ENCODE results near the gene TMEM242. TPM values are rescaled to one million over a fixed set of nuclear protein-coding genes. Genes with fewer than 3 reads are reported as not detected.
"Not testable (repeated sequence)": the region's sequence is repeated elsewhere in the genome, so short reads cannot be mapped to it uniquely, and the experiment has no call there.

TMEM242 gene
- 5.4 and 7.8 TPM in 2 replicates for total RNA-seq
- 5.6 TPM for polyA plus RNA-seq (2012)

DNA sequence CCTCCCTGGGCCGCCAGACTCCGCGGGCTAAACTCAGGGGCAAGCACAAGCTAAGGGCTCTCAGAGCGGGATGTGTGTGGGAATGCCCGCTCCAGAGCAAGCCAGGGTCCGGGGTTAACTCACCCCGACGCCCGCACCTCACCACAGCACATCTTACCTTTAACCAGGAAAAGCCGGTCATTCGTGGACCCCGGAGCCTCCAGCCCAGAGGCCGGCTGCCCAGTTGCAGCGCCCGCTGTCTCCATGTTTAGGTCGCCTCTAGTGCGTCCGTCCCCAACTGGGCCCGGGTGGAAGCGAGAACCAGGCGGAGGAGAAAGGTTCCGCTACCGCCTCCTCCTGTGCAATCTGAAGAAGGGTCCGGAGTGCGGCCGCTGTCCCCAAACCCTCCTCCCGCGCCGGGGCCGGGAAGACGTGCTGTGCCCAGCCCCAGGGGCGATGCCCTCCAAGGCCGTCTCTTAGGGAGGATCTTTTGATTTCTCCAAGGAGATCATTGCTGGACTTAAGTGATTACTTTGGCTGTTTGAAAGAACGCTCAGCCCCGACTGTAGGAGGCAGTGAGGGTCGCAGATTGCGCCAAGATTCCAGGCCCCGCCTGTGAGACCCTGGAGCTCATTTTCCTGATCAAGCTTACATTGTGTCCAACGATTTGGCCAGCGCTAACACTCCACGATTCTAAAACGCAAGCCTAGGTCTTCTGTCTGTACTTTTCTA lies at the start of gene TMEM242:
TMEM242 (minus strand) TSS at position 265 of the 711 bp plus-strand sequence; CDS start at position 245, 20 bp downstream.
- peak; percentile 96 for DNase-seq (ENCODE audit: low read depth)

- DNase-seq (ENCODE audit: low read depth), result no peak
Measured at GRCh38 chr6:157372501-157373280, 49.4 kb upstream of the TMEM242 start.

- no peak for DNase-seq (ENCODE audit: low read depth)
Measured at GRCh38 chr6:157370755-157371154, 47.4 kb upstream of the TMEM242 start.

- no peak for DNase-seq (ENCODE audit: low read depth)
Measured at GRCh38 chr6:157368359-157369049, 45.2 kb upstream of the TMEM242 start.

DNA sequence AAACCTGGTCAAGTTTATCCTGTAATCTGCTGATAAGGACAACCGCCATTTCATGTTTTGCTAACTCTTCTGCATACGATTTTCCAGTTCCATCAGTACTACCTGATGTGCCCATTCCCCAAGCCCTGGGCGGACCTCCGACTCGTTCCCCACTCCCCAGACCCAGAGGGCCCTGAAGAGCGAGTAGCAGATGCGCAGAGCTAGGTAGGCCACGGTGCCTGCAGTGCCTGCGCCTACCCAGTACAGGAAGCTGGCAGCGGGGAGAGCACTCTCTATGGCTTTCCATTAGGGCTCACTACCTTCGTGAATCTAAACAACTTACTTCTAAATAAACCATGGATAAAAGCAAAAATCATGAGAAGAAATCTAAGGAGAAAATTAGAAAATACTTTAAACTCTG lies 43.3 kb upstream of the TMEM242 start:
- no peak for DNase-seq (ENCODE audit: low read depth)

- DNase-seq (ENCODE audit: low read depth), result no peak
Measured at GRCh38 chr6:157364705-157365104, 41.4 kb upstream of the TMEM242 start.

DNA sequence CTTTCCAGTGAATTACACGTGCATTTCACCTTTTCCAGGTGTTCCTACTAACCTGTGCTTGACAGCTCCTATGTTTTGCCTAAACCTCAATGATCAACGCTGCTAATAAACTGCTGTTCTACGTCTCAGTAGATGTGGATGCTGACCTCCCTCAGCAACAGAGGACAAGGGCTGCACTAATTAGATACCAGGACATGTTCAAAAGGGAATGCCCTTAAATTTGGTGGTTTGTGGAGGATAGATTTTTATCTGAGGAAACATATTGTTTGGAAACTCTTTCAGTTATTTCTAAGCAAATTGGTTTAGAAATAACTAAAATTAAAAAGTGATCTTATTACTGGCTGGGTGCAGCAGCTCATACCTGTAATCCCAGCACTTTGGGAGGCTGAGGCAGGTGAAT lies 38.6 kb upstream of the TMEM242 start:
- DNase-seq (ENCODE audit: low read depth), result no peak

- no peak for DNase-seq (ENCODE audit: low read depth)
Measured at GRCh38 chr6:157358287-157358686, 35.0 kb upstream of the TMEM242 start.

GRCh38 chr6:157346373-157346772 lies 23.1 kb upstream of the TMEM242 start:
- DNase-seq (ENCODE audit: low read depth), result no peak

- no peak for DNase-seq (ENCODE audit: low read depth)
Measured at GRCh38 chr6:157343732-157344131, 20.4 kb upstream of the TMEM242 start.

DNA sequence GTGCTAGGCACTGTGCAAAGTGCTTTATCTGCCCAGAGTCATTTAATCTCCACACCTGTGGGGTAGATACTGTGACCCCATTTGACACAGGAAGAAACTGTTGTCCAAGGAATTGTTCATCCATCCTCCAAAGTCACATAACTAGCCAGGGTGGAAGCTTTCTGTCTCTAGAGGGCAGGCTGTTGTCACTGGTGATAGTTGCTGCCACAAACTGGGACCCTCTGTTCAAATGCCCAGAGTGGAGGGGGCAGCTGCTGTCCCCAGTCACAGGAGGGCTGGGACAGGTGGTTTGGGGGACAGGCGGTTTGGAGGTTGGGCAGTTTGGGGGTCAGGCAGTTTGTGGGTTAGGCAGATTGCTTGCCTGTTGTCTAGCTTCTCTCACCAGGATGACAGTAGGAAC lies 16.1 kb upstream of the TMEM242 start:
- DNase-seq (ENCODE audit: low read depth), result no peak

DNA sequence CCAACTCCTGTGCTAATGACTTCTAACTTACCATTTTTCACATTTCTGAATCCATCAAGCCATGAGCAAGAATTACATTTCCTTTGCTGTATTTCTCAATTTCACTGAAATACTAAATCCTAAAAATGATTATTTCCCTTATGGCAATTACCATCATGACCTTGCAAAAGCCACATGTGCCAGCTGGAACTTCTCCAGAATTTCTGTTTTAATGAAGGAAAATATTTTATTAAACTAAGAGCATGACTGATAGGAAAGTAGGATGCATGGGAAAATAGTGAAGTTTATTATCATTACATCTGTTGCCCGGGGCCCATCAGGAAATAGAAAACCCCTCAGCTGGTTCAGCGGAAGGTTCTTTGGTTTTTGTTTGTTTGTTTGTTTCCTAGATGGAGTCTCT lies 14.4 kb upstream of the TMEM242 start:
- DNase-seq (ENCODE audit: low read depth), result no peak

DNA sequence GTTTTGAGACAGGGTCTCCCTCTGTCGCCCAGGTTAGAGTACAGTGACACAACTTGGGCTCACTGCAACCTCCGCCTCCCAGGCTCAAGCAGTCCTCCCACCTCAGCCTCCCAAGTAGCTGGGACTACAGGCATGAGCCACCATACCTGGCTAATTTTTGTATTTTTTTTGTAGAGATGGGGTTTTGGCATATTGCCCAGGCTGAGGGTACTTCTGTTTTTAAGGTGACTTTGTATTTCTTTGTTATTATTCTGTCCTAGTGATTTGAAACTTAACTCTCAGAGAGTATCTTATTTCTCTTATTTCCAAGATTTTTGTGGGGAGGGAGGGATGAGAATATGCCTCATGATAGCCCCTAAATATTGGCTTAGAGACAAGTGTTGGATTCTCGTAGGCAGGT lies 14.0 kb upstream of the TMEM242 start:
- not testable (repeated sequence) for DNase-seq (ENCODE audit: low read depth)

- peak; percentile 72 for DNase-seq (ENCODE audit: low read depth)
Measured at GRCh38 chr6:157335829-157336228, 12.5 kb upstream of the TMEM242 start.

GRCh38 chr6:157333956-157334355 lies 10.6 kb upstream of the TMEM242 start:
- DNase-seq (ENCODE audit: low read depth), result no peak

GRCh38 chr6:157333537-157333936 lies 10.2 kb upstream of the TMEM242 start:
- DNase-seq (ENCODE audit: low read depth), result no peak

- no peak for DNase-seq (ENCODE audit: low read depth)
Measured at GRCh38 chr6:157332813-157333212, 9.5 kb upstream of the TMEM242 start.

DNA sequence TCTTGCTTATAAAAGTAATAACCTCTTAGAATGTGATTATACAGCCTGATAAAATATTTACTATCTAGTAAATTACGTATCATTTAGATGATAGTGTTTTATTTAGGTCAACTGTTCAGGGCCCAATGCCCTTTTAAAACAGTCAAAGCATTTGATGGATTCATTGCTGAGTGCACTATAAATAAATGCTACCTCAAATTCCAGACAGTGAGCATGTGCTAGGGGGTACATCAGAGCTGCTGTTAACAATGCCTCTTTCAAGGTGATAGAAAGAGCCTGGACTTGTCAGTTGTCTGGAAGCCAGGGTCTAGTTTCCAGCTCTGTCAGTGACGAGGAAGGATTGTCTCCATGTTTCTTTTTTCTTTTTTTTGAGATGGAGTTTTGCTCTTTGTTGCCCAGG lies 7.5 kb upstream of the TMEM242 start:
- no peak for DNase-seq (ENCODE audit: low read depth)

DNA sequence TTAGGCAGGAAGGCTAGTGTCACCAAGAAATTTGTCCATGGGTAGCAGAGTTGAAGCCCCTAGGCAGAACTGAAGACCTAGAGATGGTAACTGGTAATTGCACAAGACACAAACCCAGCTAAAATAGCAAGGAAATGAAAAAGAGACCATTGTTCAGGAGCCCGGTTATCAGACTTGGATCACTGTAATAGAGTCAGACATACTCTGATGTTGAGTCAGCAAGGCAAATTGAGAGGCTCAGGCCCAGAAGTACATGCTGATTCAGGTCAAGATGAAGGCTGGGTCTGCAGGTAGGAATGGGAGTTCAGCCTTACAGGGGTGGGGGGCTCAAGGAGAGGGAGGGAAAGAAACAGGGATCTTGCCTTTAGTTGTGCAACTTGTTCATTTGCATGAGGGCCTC lies 6.5 kb upstream of the TMEM242 start:
- DNase-seq (ENCODE audit: low read depth), result no peak

DNA sequence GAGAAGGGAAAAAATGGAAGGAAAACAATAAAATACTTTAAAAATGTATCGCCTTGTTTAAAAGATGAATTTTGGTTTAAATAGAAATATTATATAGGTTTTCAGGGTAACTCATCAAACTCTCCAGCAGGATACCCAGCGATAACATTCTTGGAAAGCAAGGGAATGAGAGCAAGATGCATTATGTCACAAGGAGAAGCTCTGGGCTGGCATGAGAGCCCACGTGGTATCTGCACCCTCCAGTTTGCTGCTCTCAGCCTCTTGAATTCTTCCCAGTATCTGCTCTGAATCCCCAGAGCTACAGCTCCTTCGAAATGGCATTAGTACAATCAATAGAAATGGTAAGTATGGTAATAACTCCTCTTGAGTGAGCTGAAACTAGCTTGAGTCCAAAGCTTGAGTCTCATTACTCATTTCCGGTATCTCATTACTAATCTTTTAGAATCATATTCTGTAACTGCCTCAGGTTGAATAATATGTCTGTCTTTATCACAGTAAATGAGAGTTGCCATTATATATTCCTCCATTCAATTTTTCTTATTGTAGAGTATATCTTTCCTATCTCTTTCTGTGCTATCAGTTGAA lies 4.9 kb upstream of the TMEM242 start:
- DNase-seq (ENCODE audit: low read depth), result no peak

- no peak for DNase-seq (ENCODE audit: low read depth)
Measured at GRCh38 chr6:157326979-157327378, 3.7 kb upstream of the TMEM242 start.

All from myocyte (in vitro differentiated cells).